HEK293 (cell line): Measurements from ENCODE around the gene GJD3.

Source experiments
- CTCF ChIA-PET: fragments of 350-600 bp; formaldehyde crosslinking; extraction: SDS; loops from one replicate; lab custom pipeline; 2021; ENCODE audit warnings: antibody characterized with exemption; lab: Yijun Ruan, JAX
- POLR2A ChIA-PET: fragments of 300-600 bp; formaldehyde crosslinking; extraction: SDS; loops from one replicate; lab custom pipeline; 2020; ENCODE audit warnings: antibody characterized with exemption, inconsistent platforms; lab: Yijun Ruan, JAX
- H3K27ac ChIP-seq: fragments of 200-500 bp; sonication (Bioruptor generic); 2 replicates; pipeline ENCODE4 v1.5.1; 2014; ENCODE audit warnings: low read depth, low read length, control low read depth, inconsistent platforms; ENCODE audit errors: extremely low read depth
- H3K36me3 ChIP-seq, 2 experiments: fragments of 200-500 bp in 1 of 2; sonication (Bioruptor generic) in 1 of 2; 1 replicate in 1 of 2; 2 replicates in 1 of 2; pipeline ENCODE4 v1.5.1; 2014 to 2017; ENCODE audit warnings: inconsistent platforms in 2 of 2, low read length in 2 of 2; ENCODE audit not compliant: control insufficient read depth in 2 of 2, insufficient read depth in 1 of 2
- H3K4me1 ChIP-seq: fragments of 200-500 bp; sonication (Bioruptor generic); 2 replicates; pipeline ENCODE4 v1.5.1; 2014; ENCODE audit warnings: mild to moderate bottlenecking, low read length, inconsistent platforms; ENCODE audit not compliant: control insufficient read depth, insufficient read depth
- H3K4me3 ChIP-seq: 2 replicates; pipeline ENCODE4 v1.5.1; 2011; ENCODE audit warnings: low read depth, mild to moderate bottlenecking, control low read depth, low read length, moderate library complexity
- H3K9me3 ChIP-seq: fragments of 200-500 bp; sonication (Bioruptor generic); 2 replicates; pipeline ENCODE4 v1.5.1; 2014; ENCODE audit warnings: low read depth, low read length, inconsistent platforms; ENCODE audit not compliant: control insufficient read depth, insufficient read depth
- FEZF1 ChIP-seq: fragments of 450-650 bp; formaldehyde crosslinking; IDR thresholded peaks from 2 replicates; pipeline ENCODE4 v1.5.1; 2016; ENCODE audit warnings: missing biosample characterization, missing genetic modification characterization
- GLI2 ChIP-seq: fragments of 450-650 bp; formaldehyde crosslinking; IDR thresholded peaks from 2 replicates; pipeline ENCODE4; 2017; ENCODE audit warnings: missing biosample characterization, missing genetic modification characterization, low read depth, borderline replicate concordance
- HOXA7 ChIP-seq: sonication (generic); formaldehyde crosslinking; IDR thresholded peaks from 2 replicates; pipeline ENCODE4 v1.8.1; 2022; ENCODE audit warnings: missing genetic modification reagents, borderline replicate concordance
- HOXC10 ChIP-seq: sonication (generic); formaldehyde crosslinking; IDR thresholded peaks from 2 replicates; pipeline ENCODE4 v1.8.1; 2023; ENCODE audit warnings: mild to moderate bottlenecking, missing genetic modification reagents
- KLF7 ChIP-seq: fragments of 450-650 bp; formaldehyde crosslinking; IDR thresholded peaks from 2 replicates; pipeline ENCODE4 v1.5.1; 2016; ENCODE audit warnings: missing biosample characterization, missing genetic modification characterization, borderline replicate concordance
- KLF8 ChIP-seq: fragments of 450-650 bp; formaldehyde crosslinking; IDR thresholded peaks from 2 replicates; pipeline ENCODE4 v1.5.1; 2016; ENCODE audit warnings: missing biosample characterization, missing genetic modification characterization
- MYNN ChIP-seq: fragments of 450-650 bp; formaldehyde crosslinking; IDR thresholded peaks from 2 replicates; pipeline ENCODE4 v1.5.1; 2016; ENCODE audit warnings: missing biosample characterization, missing genetic modification characterization, borderline replicate concordance
- REPIN1 ChIP-seq: fragments of 450-650 bp; formaldehyde crosslinking; IDR thresholded peaks from 2 replicates; pipeline ENCODE4 v1.5.1; 2017; ENCODE audit warnings: missing biosample characterization, missing genetic modification characterization, low read depth
- SP2 ChIP-seq: fragments of 450-650 bp; formaldehyde crosslinking; IDR thresholded peaks from 2 replicates; pipeline ENCODE4 v1.5.1; 2016; ENCODE audit warnings: missing biosample characterization, missing genetic modification characterization
- ZBTB1 ChIP-seq: fragments of 450-650 bp; formaldehyde crosslinking; IDR thresholded peaks from 2 replicates; pipeline ENCODE4 v1.5.1; 2016; ENCODE audit warnings: missing biosample characterization, missing genetic modification characterization
- ZFP37 ChIP-seq: fragments of 450-650 bp; formaldehyde crosslinking; IDR thresholded peaks from 2 replicates; pipeline ENCODE4 v1.5.1; 2016; ENCODE audit warnings: missing biosample characterization, missing genetic modification characterization
- ZFP41 ChIP-seq: fragments of 450-650 bp; formaldehyde crosslinking; IDR thresholded peaks from 2 replicates; pipeline ENCODE4 v1.5.1; 2016; ENCODE audit warnings: missing biosample characterization, missing genetic modification characterization, borderline replicate concordance
- ZNF214 ChIP-seq: fragments of 450-650 bp; formaldehyde crosslinking; IDR thresholded peaks from 2 replicates; pipeline ENCODE4 v1.5.1; 2017; ENCODE audit warnings: missing biosample characterization, mild to moderate bottlenecking, missing genetic modification characterization, borderline replicate concordance
- ZNF223 ChIP-seq: fragments of 450-650 bp; formaldehyde crosslinking; IDR thresholded peaks from 2 replicates; pipeline ENCODE4 v1.5.1; 2016; ENCODE audit warnings: missing biosample characterization, missing genetic modification characterization
- ZNF23 ChIP-seq: fragments of 450-650 bp; formaldehyde crosslinking; IDR thresholded peaks from 2 replicates; pipeline ENCODE4 v1.5.1; 2016; ENCODE audit warnings: missing biosample characterization, missing genetic modification characterization, borderline replicate concordance
- ZNF266 ChIP-seq: fragments of 450-650 bp; formaldehyde crosslinking; IDR thresholded peaks from 2 replicates; pipeline ENCODE4 v1.5.1; 2016; ENCODE audit warnings: missing biosample characterization, missing genetic modification characterization, low read depth
- ZNF426 ChIP-seq: fragments of 450-650 bp; formaldehyde crosslinking; IDR thresholded peaks from 2 replicates; pipeline ENCODE4 v1.5.1; 2017; ENCODE audit warnings: missing biosample characterization, missing genetic modification characterization, mild to moderate bottlenecking, inconsistent platforms, moderate library complexity
- ZNF433 ChIP-seq: fragments of 450-650 bp; formaldehyde crosslinking; IDR thresholded peaks from 2 replicates; pipeline ENCODE4 v1.5.1; 2016; ENCODE audit warnings: missing biosample characterization, missing genetic modification characterization, low read depth
- ZNF510 ChIP-seq: fragments of 450-650 bp; formaldehyde crosslinking; IDR thresholded peaks from 2 replicates; pipeline ENCODE4 v1.5.1; 2018; ENCODE audit warnings: mild to moderate bottlenecking, missing genetic modification characterization, missing biosample characterization; ENCODE audit not compliant: insufficient replicate concordance
- ZNF514 ChIP-seq: fragments of 450-650 bp; formaldehyde crosslinking; IDR thresholded peaks from 2 replicates; pipeline ENCODE4 v1.5.1; 2016; ENCODE audit warnings: missing biosample characterization, missing genetic modification characterization
- ZNF548 ChIP-seq: fragments of 450-650 bp; formaldehyde crosslinking; IDR thresholded peaks from 2 replicates; pipeline ENCODE4 v1.5.1; 2016; ENCODE audit warnings: missing biosample characterization, missing genetic modification characterization
- ZNF558 ChIP-seq: fragments of 450-650 bp; formaldehyde crosslinking; IDR thresholded peaks from 2 replicates; pipeline ENCODE4 v1.5.1; 2016; ENCODE audit warnings: missing biosample characterization, missing genetic modification characterization
- ZNF571 ChIP-seq: fragments of 450-650 bp; formaldehyde crosslinking; IDR thresholded peaks from 2 replicates; pipeline ENCODE4 v1.5.0; 2017; ENCODE audit warnings: missing biosample characterization, missing genetic modification characterization
- ZNF610 ChIP-seq: fragments of 450-650 bp; formaldehyde crosslinking; IDR thresholded peaks from 2 replicates; pipeline ENCODE4 v1.5.1; 2016; ENCODE audit warnings: missing biosample characterization, missing genetic modification characterization, borderline replicate concordance
- ZNF623 ChIP-seq: fragments of 450-650 bp; formaldehyde crosslinking; IDR thresholded peaks from 2 replicates; pipeline ENCODE4 v1.5.1; 2016; ENCODE audit warnings: missing biosample characterization, missing genetic modification characterization
- ZNF639 ChIP-seq: fragments of 450-650 bp; formaldehyde crosslinking; IDR thresholded peaks from 2 replicates; pipeline ENCODE4 v1.5.1; 2016; ENCODE audit warnings: missing biosample characterization, missing genetic modification characterization
- ZNF664 ChIP-seq: fragments of 450-650 bp; formaldehyde crosslinking; IDR thresholded peaks from 2 replicates; pipeline ENCODE4 v1.5.1; 2016; ENCODE audit warnings: missing biosample characterization, missing genetic modification characterization
- ZNF747 ChIP-seq: fragments of 450-650 bp; formaldehyde crosslinking; IDR thresholded peaks from 2 replicates; pipeline ENCODE4 v1.5.1; 2016; ENCODE audit warnings: missing biosample characterization, missing genetic modification characterization
- ZNF830 ChIP-seq: fragments of 450-650 bp; IDR thresholded peaks from 2 replicates; pipeline ENCODE4 v1.5.0; 2018; ENCODE audit warnings: missing biosample characterization, missing genetic modification characterization, low read depth, mild to moderate bottlenecking, moderate library complexity
- TF ChIP-seq, protein P1 (sequence below): fragments of 450-650 bp; formaldehyde crosslinking; IDR thresholded peaks from 2 replicates; pipeline ENCODE4; 2016; ENCODE audit warnings: missing biosample characterization, missing genetic modification characterization
- TF ChIP-seq, protein P2 (sequence below): fragments of 450-650 bp; formaldehyde crosslinking; IDR thresholded peaks from 2 replicates; pipeline ENCODE4 v1.5.1; 2016; ENCODE audit warnings: missing biosample characterization, missing genetic modification characterization
- TF ChIP-seq, protein P3 (sequence below): fragments of 450-650 bp; IDR thresholded peaks from 2 replicates; pipeline ENCODE4 v1.5.1; 2018; ENCODE audit warnings: missing biosample characterization, mild to moderate bottlenecking, missing genetic modification characterization

Gene GJD3

GRCh38 chr17:40328386-40328766 is 36.2 kb downstream of the GJD3 start:
- peaks cover 13% of the 10 kb centered on the region for H3K4me1 ChIP-seq
- POLR2A ChIA-PET, result interaction anchor here (0.7 to 1.7 kb wide), 5 partner anchors 10 to 24 kb away, joined by 3 to 10 read pairs (median 3); no protein-coding TSS in a partner anchor

DNA sequence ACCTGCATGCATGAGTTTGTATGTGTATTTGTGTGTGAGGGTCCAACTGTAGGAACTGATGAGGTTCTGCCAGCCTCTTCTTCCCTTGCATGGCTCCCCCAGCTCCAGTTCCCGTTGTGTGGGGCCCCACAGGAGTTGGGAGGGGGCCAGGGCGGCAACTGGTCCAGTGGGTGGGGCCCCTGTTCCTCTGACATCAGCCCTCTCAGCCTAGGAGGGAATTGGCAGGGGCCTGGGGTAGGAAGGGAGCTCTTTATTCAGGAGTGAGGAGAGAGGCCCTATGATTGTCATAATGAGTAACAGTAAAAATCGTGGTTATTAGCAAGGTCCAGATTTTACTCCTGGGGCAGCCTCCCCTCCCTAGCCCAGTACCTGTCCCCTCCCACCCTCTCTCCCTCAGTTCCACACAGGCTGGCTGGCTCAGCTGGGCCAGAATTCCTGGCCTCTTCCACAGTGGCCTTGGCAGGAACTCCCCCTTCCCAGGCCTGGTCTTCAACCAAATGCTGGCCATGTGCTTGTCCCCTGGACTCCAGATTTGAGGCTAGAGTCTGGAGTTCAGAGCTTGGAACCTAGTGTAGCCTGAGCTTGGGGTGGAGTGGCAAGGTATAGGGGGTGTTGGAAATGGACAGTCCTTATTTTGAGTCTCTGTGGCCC is 36.7 kb downstream of the GJD3 start:
- peaks cover 0 to 23% of the 10 kb centered on the region in 2 experiments; a peak in 1 of 3 replicates for H3K36me3 ChIP-seq
- H3K27ac ChIP-seq, result no peak overlapping the region
- H3K4me1 ChIP-seq, result peaks cover 13% of the 10 kb centered on the region
- ChIA-PET CTCF (interaction anchor here (0.6 to 2.4 kb wide), 6 partner anchors 12 to 1335 kb away, joined by 3 to 10 read pairs (median 4); no protein-coding TSS in a partner anchor), POLR2A (interaction anchor here (1.0 to 1.9 kb wide), 4 partner anchors 9 to 16 kb away, joined by 3 to 10 read pairs (median 5); no protein-coding TSS in a partner anchor)
- H3K9me3 ChIP-seq, result no peaks in the 10 kb centered on the region
- no peak overlapping the region for H3K4me3 ChIP-seq
- no peak for TF ChIP-seq ZNF610 (tag by site-specific recombination)
- no peak for TF ChIP-seq ZNF747 (tag by site-specific recombination)
- no peak for TF ChIP-seq SP2 (tag by site-specific recombination)
- TF ChIP-seq ZNF426 (tag by site-specific recombination), result no peak
- TF ChIP-seq ZNF23 (tag by site-specific recombination), result no peak
- TF ChIP-seq ZNF571 (tag by site-specific recombination), result no peak
- TF ChIP-seq, protein P1, sequence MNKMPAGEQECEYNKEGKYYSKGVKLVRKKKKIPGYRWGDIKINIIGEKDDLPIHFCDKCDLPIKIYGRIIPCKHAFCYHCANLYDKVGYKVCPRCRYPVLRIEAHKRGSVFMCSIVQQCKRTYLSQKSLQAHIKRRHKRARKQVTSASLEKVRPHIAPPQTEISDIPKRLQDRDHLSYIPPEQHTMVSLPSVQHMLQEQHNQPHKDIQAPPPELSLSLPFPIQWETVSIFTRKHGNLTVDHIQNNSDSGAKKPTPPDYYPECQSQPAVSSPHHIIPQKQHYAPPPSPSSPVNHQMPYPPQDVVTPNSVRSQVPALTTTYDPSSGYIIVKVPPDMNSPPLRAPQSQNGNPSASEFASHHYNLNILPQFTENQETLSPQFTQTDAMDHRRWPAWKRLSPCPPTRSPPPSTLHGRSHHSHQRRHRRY (tag by site-specific recombination), result no peak
- TF ChIP-seq ZNF548 (tag by site-specific recombination), result no peak
- no peak for TF ChIP-seq MYNN (tag by site-specific recombination)
- no peak for TF ChIP-seq ZNF214 (tag by site-specific recombination)
- TF ChIP-seq HOXC10 (CRISPR knock-in tag), result no peak
- no peak for TF ChIP-seq FEZF1 (tag by site-specific recombination)
- TF ChIP-seq, protein P2, sequence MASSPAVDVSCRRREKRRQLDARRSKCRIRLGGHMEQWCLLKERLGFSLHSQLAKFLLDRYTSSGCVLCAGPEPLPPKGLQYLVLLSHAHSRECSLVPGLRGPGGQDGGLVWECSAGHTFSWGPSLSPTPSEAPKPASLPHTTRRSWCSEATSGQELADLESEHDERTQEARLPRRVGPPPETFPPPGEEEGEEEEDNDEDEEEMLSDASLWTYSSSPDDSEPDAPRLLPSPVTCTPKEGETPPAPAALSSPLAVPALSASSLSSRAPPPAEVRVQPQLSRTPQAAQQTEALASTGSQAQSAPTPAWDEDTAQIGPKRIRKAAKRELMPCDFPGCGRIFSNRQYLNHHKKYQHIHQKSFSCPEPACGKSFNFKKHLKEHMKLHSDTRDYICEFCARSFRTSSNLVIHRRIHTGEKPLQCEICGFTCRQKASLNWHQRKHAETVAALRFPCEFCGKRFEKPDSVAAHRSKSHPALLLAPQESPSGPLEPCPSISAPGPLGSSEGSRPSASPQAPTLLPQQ (tag by site-specific recombination), result peak; percentile 99
- no peak for TF ChIP-seq KLF8
- TF ChIP-seq KLF7 (tag by site-specific recombination), result no peak
- TF ChIP-seq ZNF266 (tag by site-specific recombination), result no peak
- no peak for TF ChIP-seq REPIN1 (tag by site-specific recombination)
- TF ChIP-seq ZFP41, result no peak
- no peak for TF ChIP-seq ZNF639
- TF ChIP-seq ZNF433 (tag by site-specific recombination), result no peak
- TF ChIP-seq ZNF514 (tag by site-specific recombination), result no peak
- no peak for TF ChIP-seq ZNF510
- TF ChIP-seq ZNF623 (tag by site-specific recombination), result peak; percentile 37; the same call in 1 of the 2 replicates
- no peak for TF ChIP-seq ZNF830

More at GRCh38 chr17:40328386-40328766, 36.2 kb downstream of the GJD3 start:
- H3K4me3 ChIP-seq, result no peak overlapping the region
- CTCF ChIA-PET, result interaction anchor here (0.6 to 2.4 kb wide), 6 partner anchors 25 to 1334 kb away, joined by 3 to 10 read pairs (median 4); no protein-coding TSS in a partner anchor
- TF ChIP-seq ZFP37 (tag by site-specific recombination) (no peak), ZNF558 (tag by site-specific recombination) (no peak), GLI2 (tag by site-specific recombination) (no peak), ZNF223 (tag by site-specific recombination) (no peak), ZBTB1 (tag by site-specific recombination) (no peak), ZNF664 (tag by site-specific recombination) (0 out of 2 replicates have a peak, but pooled peaks have one; percentile 23), HOXA7 (CRISPR knock-in tag) (no peak)
- TF ChIP-seq, protein P3, sequence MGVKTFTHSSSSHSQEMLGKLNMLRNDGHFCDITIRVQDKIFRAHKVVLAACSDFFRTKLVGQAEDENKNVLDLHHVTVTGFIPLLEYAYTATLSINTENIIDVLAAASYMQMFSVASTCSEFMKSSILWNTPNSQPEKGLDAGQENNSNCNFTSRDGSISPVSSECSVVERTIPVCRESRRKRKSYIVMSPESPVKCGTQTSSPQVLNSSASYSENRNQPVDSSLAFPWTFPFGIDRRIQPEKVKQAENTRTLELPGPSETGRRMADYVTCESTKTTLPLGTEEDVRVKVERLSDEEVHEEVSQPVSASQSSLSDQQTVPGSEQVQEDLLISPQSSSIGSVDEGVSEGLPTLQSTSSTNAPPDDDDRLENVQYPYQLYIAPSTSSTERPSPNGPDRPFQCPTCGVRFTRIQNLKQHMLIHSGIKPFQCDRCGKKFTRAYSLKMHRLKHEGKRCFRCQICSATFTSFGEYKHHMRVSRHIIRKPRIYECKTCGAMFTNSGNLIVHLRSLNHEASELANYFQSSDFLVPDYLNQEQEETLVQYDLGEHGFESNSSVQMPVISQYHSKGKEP (tag by site-specific recombination), result no peak
- H3K9me3 ChIP-seq, result no peaks in the 10 kb centered on the region
- H3K27ac ChIP-seq, result no peak overlapping the region
- peaks cover 0 to 23% of the 10 kb centered on the region in 2 experiments; a peak in 2 of 3 replicates for H3K36me3 ChIP-seq
